Body of pancreas (tissue), 4 donors: Measurements from ENCODE around the gene TEX14.

Experiments
- POLR2A ChIP-seq, 3 donors: fragments of 450-650 bp; IDR thresholded peaks; one replicate each; pipeline ENCODE4 v1.6.1; 2016; ENCODE audit warnings: antibody characterized with exemption in 3 of 3, mild to moderate bottlenecking in 2 of 3
- TF ChIP-seq, protein P1 (sequence below), 7 experiments: fragments of 450-650 bp in 4 of 7; fragments of 200-600 bp in 3 of 7; sonication (generic) in 3 of 7; IDR thresholded peaks; one replicate each; pipeline ENCODE4 v1.5.1; 2016 to 2019; ENCODE audit warnings: antibody characterized with exemption in 7 of 7

GRCh38 chr17:58597371-58597770 is 94.5 kb downstream of the TEX14 start:
- TF ChIP-seq, protein P1, sequence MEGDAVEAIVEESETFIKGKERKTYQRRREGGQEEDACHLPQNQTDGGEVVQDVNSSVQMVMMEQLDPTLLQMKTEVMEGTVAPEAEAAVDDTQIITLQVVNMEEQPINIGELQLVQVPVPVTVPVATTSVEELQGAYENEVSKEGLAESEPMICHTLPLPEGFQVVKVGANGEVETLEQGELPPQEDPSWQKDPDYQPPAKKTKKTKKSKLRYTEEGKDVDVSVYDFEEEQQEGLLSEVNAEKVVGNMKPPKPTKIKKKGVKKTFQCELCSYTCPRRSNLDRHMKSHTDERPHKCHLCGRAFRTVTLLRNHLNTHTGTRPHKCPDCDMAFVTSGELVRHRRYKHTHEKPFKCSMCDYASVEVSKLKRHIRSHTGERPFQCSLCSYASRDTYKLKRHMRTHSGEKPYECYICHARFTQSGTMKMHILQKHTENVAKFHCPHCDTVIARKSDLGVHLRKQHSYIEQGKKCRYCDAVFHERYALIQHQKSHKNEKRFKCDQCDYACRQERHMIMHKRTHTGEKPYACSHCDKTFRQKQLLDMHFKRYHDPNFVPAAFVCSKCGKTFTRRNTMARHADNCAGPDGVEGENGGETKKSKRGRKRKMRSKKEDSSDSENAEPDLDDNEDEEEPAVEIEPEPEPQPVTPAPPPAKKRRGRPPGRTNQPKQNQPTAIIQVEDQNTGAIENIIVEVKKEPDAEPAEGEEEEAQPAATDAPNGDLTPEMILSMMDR (IDR thresholded peaks at IDR 0.05) = no peak
- no peak for TF ChIP-seq POLR2A (IDR thresholded peaks at IDR 0.05)
